Measurements from ENCODE around the gene NFYC. TPM values are rescaled to one million over a fixed set of nuclear protein-coding genes. Genes with fewer than 3 reads are reported as not detected.

NFYC gene
- 56.0 TPM for total RNA-seq
- long read RNA-seq, transcript NFYC-213 (10 exons, 1,950 nt): major isoform, 51 of 97 reads
- long read RNA-seq, partial matches to known transcripts: 8 of 97 reads
- long read RNA-seq, other reads (novel, unspliced or antisense): 31 of 97 reads

- peak within 1 kb of the TSS; percentile 99 for H3K27ac ChIP-seq
- ATAC-seq: peak; percentile 96
- no peaks in the 10 kb centered on the region for H3K9me3 ChIP-seq
- no peaks in the 10 kb centered on the region for H3K36me3 ChIP-seq
- TF ChIP-seq CTCF (IDR thresholded peaks at IDR 0.05): no peak
- H3K4me3 ChIP-seq: peak within 1 kb of the TSS; percentile 73
- no peaks in the 10 kb centered on the region for H3K27me3 ChIP-seq
- intact Hi-C loops (cut with DNase I): no loop called here
- peaks cover 34% of the 10 kb centered on the region for H3K4me1 ChIP-seq
- DNase-seq: peak; percentile 97
These were observed at the start of gene NFYC for GRCh38 chr1:40691538-40692428. TSS of gene NFYC (plus strand) at chr1:40691704. CDS start at chr1:40738844, 47,140 bp downstream.

- no peak overlapping the region for H3K27ac ChIP-seq
- no peak for TF ChIP-seq CTCF (IDR thresholded peaks at IDR 0.05)
- H3K4me1 ChIP-seq: no peaks in the 10 kb centered on the region
- ATAC-seq (no peak), DNase-seq (no peak)
- no peaks in the 10 kb centered on the region for H3K9me3 ChIP-seq
- no peaks in the 10 kb centered on the region for H3K27me3 ChIP-seq
- no peak overlapping the region for H3K4me3 ChIP-seq
- intact Hi-C loops (cut with DNase I): no loop called here
- H3K36me3 ChIP-seq: no peaks in the 10 kb centered on the region
These were observed 46.3 kb upstream of the NFYC start for GRCh38 chr1:40645118-40645680.

- intact Hi-C loops (cut with DNase I): no loop called here
- Histone ChIP-seq H3K9me3 (no peaks in the 10 kb centered on the region), H3K36me3 (no peaks in the 10 kb centered on the region), H3K4me1 (no peaks in the 10 kb centered on the region), H3K27me3 (no peaks in the 10 kb centered on the region), H3K27ac (no peak overlapping the region), H3K4me3 (no peak overlapping the region)
- no peak for DNase-seq
- no peak for ATAC-seq
- TF ChIP-seq CTCF (IDR thresholded peaks at IDR 0.05): no peak
These were observed 45.2 kb upstream of the NFYC start for GRCh38 chr1:40646315-40646714.

GRCh38 chr1:40648200-40648599 is 43.3 kb upstream of the NFYC start:
- no peak for TF ChIP-seq CTCF (IDR thresholded peaks at IDR 0.05)
- no peaks in the 10 kb centered on the region for H3K4me1 ChIP-seq
- intact Hi-C loops (cut with DNase I): no loop called here
- no peaks in the 10 kb centered on the region for H3K36me3 ChIP-seq
- H3K27me3 ChIP-seq: no peaks in the 10 kb centered on the region
- ATAC-seq: no peak
- DNase-seq: no peak
- H3K27ac ChIP-seq: no peak overlapping the region
- no peak overlapping the region for H3K4me3 ChIP-seq
- H3K9me3 ChIP-seq: no peaks in the 10 kb centered on the region

GRCh38 chr1:40648928-40649591 is 42.4 kb upstream of the NFYC start:
- Histone ChIP-seq H3K27me3 (no peaks in the 10 kb centered on the region), H3K36me3 (no peaks in the 10 kb centered on the region), H3K27ac (no peak overlapping the region), H3K9me3 (no peaks in the 10 kb centered on the region), H3K4me3 (no peak overlapping the region), H3K4me1 (no peaks in the 10 kb centered on the region)
- ATAC-seq (no peak), DNase-seq (no peak)
- no peak for TF ChIP-seq CTCF (IDR thresholded peaks at IDR 0.05)
- intact Hi-C loops (cut with DNase I): no loop called here

All from upper lobe of right lung (tissue), 1 donor.